ENCODE data around the gene ST8SIA6.

The ST8SIA6 gene

DNA sequence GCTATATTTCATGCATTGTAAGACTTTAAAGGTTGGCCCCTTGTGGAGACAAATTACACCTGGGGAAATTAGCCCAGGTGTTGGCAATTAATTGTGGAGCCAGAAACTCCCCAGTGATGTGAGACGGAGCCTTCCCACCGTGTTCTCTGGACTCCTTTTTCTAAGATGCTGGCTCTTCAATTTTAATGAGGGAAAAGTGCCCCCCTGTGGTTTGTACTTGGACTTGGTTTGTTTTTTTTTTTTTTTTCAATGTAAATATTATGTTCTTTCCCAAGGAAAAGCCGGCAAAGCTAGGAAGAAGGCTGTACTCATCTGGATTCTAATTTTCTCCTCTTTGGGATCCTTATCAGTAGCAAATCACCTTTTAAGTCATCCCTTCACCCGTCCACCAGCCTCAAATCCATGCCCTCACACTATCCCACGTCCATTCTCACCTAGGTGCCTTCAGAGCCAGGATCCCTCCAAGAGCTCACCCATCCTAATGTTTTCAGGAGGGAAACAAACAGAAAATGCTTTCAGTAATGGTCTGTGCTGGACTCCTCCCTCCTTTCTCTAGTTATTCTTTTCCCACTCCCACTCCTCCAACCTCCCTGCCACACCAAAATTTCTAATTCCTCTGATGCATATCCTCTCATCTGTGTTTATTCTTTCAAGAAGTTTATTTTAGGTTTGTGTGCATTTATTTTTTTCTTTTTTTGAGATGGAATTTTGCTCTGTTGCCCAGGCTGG, 20.4 kb upstream of the ST8SIA6 start:
- Histone ChIP-seq H3K4ac (ENCODE audit: low read depth, low read length) (no peak overlapping the region), H4K12ac (ENCODE audit: low read depth, low read length) (no peak overlapping the region), H3K9me3 (ENCODE audit: insufficient read depth, low read depth, low read length) (peaks cover 2% of the 10 kb centered on the region), H2BK12ac (ENCODE audit: low read length) (no peak overlapping the region), H2BK5ac (ENCODE audit: low read depth, low read length, poor library complexity) (no peak overlapping the region), H2AK5ac (ENCODE audit: low read length) (no peak overlapping the region), H3K23ac (ENCODE audit: low read length) (no peak overlapping the region), H4K91ac (ENCODE audit: low read depth, low read length) (no peak overlapping the region), H2AFZ (ENCODE audit: insufficient read depth, low read length, poor library complexity) (no peak overlapping the region), H3K27ac (ENCODE audit: low read depth, low read length) (no peak overlapping the region), H3K36me3 (ENCODE audit: control insufficient read depth in 1 of 2, insufficient read depth in 2 of 2, low read length in 2 of 2) (no peaks in the 10 kb centered on the region), H3K18ac (ENCODE audit: low read length) (no peak overlapping the region), H3K4me1 (ENCODE audit: control insufficient read depth in 1 of 2, insufficient read depth in 2 of 2, low read length in 2 of 2) (no peaks in the 10 kb centered on the region), H3K14ac (ENCODE audit: low read length) (no peak overlapping the region), H3K79me1 (ENCODE audit: low read length) (no peaks in the 10 kb centered on the region), H4K8ac (ENCODE audit: low read depth, low read length) (no peak overlapping the region), H3K79me2 (ENCODE audit: control insufficient read depth, insufficient read depth, low read length, poor library complexity) (no peaks in the 10 kb centered on the region), H3K27me3 (ENCODE audit: insufficient read depth, low read length) (no peaks in the 10 kb centered on the region), H3K4me2 (ENCODE audit: low read length) (no peak overlapping the region), H2BK120ac (ENCODE audit: insufficient read depth, low read length, poor library complexity) (no peak overlapping the region), H3K9ac (ENCODE audit: low read length) (no peak overlapping the region), H3K4me3 (ENCODE audit: low read depth, low read length) (no peak overlapping the region)
- DNase-seq, result no peak
- WGBS (ENCODE audit: extremely low coverage, insufficient coverage, insufficient read length), result no CpG with 5 or more reads among the region's 5 CpGs

DNA sequence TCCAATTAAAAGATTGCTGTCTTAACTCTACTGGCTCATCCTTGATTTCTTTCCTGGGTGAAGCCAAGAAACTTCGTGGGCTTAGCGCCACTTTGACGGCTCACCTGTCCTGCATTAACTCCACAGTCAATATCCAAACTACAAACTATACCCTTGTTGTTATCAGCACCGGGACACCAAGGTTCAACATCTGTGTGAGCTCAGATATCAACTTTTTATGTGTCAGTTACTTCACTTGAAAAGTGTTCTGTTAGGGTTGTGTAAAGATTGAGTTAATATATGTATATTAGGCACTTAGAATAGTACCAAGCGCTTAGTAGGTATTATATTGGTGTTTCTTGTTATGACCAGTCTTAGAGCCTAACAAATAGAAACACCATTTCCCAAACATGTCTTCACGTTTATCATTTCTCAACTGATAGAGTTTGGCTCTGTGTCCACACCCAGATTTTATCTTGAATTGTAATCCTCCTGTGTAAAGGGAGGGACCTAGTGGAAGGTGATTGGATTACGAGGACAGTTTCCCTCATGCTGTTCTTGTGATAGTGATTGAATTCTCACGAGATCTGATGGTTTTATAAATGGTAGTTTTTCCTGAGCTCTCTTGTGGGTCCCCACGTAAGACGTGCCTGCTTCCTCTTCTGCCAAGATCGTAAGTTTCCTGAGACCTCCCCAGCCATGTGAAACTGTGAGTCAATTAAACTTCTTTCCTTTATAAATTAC, 19.0 kb upstream of the ST8SIA6 start:
- Histone ChIP-seq H4K91ac (ENCODE audit: low read depth, low read length) (no peak overlapping the region), H4K12ac (ENCODE audit: low read depth, low read length) (no peak overlapping the region), H3K36me3 (ENCODE audit: control insufficient read depth in 1 of 2, insufficient read depth in 2 of 2, low read length in 2 of 2) (no peaks in the 10 kb centered on the region), H3K27me3 (ENCODE audit: insufficient read depth, low read length) (no peaks in the 10 kb centered on the region), H3K9me3 (ENCODE audit: insufficient read depth, low read depth, low read length) (peaks cover 2% of the 10 kb centered on the region), H3K79me1 (ENCODE audit: low read length) (no peaks in the 10 kb centered on the region), H3K4me1 (ENCODE audit: control insufficient read depth in 1 of 2, insufficient read depth in 2 of 2, low read length in 2 of 2) (no peaks in the 10 kb centered on the region), H2BK5ac (ENCODE audit: low read depth, low read length, poor library complexity) (no peak overlapping the region), H2AK5ac (ENCODE audit: low read length) (no peak overlapping the region), H3K4me3 (ENCODE audit: low read depth, low read length) (no peak overlapping the region), H2AFZ (ENCODE audit: insufficient read depth, low read length, poor library complexity) (no peak overlapping the region), H3K79me2 (ENCODE audit: control insufficient read depth, insufficient read depth, low read length, poor library complexity) (no peaks in the 10 kb centered on the region), H3K4me2 (ENCODE audit: low read length) (no peak overlapping the region), H3K27ac (ENCODE audit: low read depth, low read length) (no peak overlapping the region), H2BK12ac (ENCODE audit: low read length) (no peak overlapping the region), H4K8ac (ENCODE audit: low read depth, low read length) (no peak overlapping the region), H2BK120ac (ENCODE audit: insufficient read depth, low read length, poor library complexity) (no peak overlapping the region), H3K4ac (ENCODE audit: low read depth, low read length) (no peak overlapping the region), H3K18ac (ENCODE audit: low read length) (no peak overlapping the region), H3K23ac (ENCODE audit: low read length) (no peak overlapping the region), H3K9ac (ENCODE audit: low read length) (no peak overlapping the region), H3K14ac (ENCODE audit: low read length) (no peak overlapping the region)
- no peak for DNase-seq
- WGBS (ENCODE audit: extremely low coverage, insufficient coverage, insufficient read length), result no CpG with 5 or more reads among the region's 11 CpGs

DNA sequence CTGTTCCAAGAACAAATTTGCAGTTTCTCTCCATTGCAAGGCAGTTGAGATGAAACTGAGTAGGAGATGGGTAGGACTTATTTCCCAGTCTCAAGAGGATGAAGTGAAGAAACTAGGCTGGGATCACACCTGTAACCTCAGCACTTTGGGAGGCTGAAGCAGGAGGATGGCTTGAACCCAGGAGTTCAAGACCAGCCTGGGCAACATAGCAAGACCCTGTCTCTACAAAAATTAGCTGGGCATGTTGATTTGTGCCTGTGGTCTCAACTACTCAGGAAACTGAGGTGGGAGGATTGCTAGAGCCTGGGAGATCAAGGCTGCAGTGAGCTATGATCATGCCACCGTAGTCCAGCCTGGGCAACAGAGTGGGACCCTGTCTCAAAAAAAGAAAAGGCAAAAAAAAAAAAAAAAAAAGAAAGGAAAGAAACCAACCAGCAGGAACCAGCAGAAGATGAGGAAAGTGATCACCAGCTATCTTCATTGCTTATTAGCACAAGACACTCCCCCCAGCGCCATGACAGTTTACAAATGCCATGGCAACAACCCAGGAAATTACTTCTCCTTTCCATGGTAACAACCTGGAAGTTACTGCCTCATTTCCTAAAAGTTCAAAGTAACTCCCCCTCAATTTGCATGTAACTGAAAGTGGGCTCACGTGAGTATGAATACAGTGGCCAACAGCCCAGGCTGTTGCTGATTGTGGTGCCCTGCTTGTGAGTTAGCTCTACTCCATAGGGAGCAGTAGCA, 18.3 kb upstream of the ST8SIA6 start:
- no peaks in the 10 kb centered on the region for H3K79me2 ChIP-seq (ENCODE audit: control insufficient read depth, insufficient read depth, low read length, poor library complexity)
- H4K8ac ChIP-seq (ENCODE audit: low read depth, low read length), result no peak overlapping the region
- H2AFZ ChIP-seq (ENCODE audit: insufficient read depth, low read length, poor library complexity), result no peak overlapping the region
- no peak overlapping the region for H4K91ac ChIP-seq (ENCODE audit: low read depth, low read length)
- H2BK5ac ChIP-seq (ENCODE audit: low read depth, low read length, poor library complexity), result no peak overlapping the region
- H3K4ac ChIP-seq (ENCODE audit: low read depth, low read length), result no peak overlapping the region
- no CpG with 5 or more reads among the region's 3 CpGs for WGBS (ENCODE audit: extremely low coverage, insufficient coverage, insufficient read length)
- H3K9me3 ChIP-seq (ENCODE audit: insufficient read depth, low read depth, low read length), result peaks cover 2% of the 10 kb centered on the region
- H2AK5ac ChIP-seq (ENCODE audit: low read length), result no peak overlapping the region
- H3K14ac ChIP-seq (ENCODE audit: low read length), result no peak overlapping the region
- DNase-seq, result no peak
- H4K12ac ChIP-seq (ENCODE audit: low read depth, low read length), result no peak overlapping the region
- H3K27ac ChIP-seq (ENCODE audit: low read depth, low read length), result no peak overlapping the region
- H3K23ac ChIP-seq (ENCODE audit: low read length), result no peak overlapping the region
- H3K4me1 ChIP-seq (ENCODE audit: control insufficient read depth in 1 of 2, insufficient read depth in 2 of 2, low read length in 2 of 2), result no peaks in the 10 kb centered on the region
- no peak overlapping the region for H3K4me3 ChIP-seq (ENCODE audit: low read depth, low read length)
- no peak overlapping the region for H3K9ac ChIP-seq (ENCODE audit: low read length)
- H3K36me3 ChIP-seq (ENCODE audit: control insufficient read depth in 1 of 2, insufficient read depth in 2 of 2, low read length in 2 of 2), result no peaks in the 10 kb centered on the region
- H3K18ac ChIP-seq (ENCODE audit: low read length), result no peak overlapping the region
- H3K79me1 ChIP-seq (ENCODE audit: low read length), result no peaks in the 10 kb centered on the region
- no peak overlapping the region for H3K4me2 ChIP-seq (ENCODE audit: low read length)
- H2BK120ac ChIP-seq (ENCODE audit: insufficient read depth, low read length, poor library complexity), result no peak overlapping the region
- H3K27me3 ChIP-seq (ENCODE audit: insufficient read depth, low read length), result no peaks in the 10 kb centered on the region
- no peak overlapping the region for H2BK12ac ChIP-seq (ENCODE audit: low read length)

DNA sequence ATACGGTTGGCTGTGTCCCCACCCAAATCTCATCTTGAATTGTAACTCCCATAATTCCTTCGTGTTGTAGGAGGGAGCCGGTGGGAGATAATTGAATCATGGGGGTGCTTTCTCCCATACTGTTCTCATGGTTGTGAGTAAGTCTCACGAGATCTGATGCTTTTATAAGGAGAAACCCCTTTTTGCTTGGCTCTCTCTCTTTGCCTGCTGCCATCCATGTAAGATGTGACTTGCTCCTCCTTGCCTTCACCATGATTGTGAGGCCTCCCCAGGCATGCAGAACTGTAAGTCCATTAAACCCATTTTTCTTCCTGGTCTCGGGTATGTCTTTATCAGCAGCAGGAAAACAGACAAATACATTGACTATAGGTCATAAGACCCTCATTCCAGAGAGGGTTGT, 15.9 kb upstream of the ST8SIA6 start:
- H3K27ac ChIP-seq (ENCODE audit: low read depth, low read length), result no peak overlapping the region
- no peaks in the 10 kb centered on the region for H3K4me1 ChIP-seq (ENCODE audit: control insufficient read depth in 1 of 2, insufficient read depth in 2 of 2, low read length in 2 of 2)
- WGBS (ENCODE audit: extremely low coverage, insufficient coverage, insufficient read length), result no CpG with 5 or more reads among the region's 5 CpGs
- no peak overlapping the region for H3K23ac ChIP-seq (ENCODE audit: low read length)
- H3K27me3 ChIP-seq (ENCODE audit: insufficient read depth, low read length), result no peaks in the 10 kb centered on the region
- H3K4me3 ChIP-seq (ENCODE audit: low read depth, low read length), result no peak overlapping the region
- no peak overlapping the region for H3K18ac ChIP-seq (ENCODE audit: low read length)
- H3K4ac ChIP-seq (ENCODE audit: low read depth, low read length), result no peak overlapping the region
- no peak overlapping the region for H2AK5ac ChIP-seq (ENCODE audit: low read length)
- H3K4me2 ChIP-seq (ENCODE audit: low read length), result no peak overlapping the region
- no peak overlapping the region for H4K12ac ChIP-seq (ENCODE audit: low read depth, low read length)
- H3K14ac ChIP-seq (ENCODE audit: low read length), result no peak overlapping the region
- no peak overlapping the region for H2AFZ ChIP-seq (ENCODE audit: insufficient read depth, low read length, poor library complexity)
- peaks cover 2% of the 10 kb centered on the region for H3K9me3 ChIP-seq (ENCODE audit: insufficient read depth, low read depth, low read length)
- no peak overlapping the region for H4K8ac ChIP-seq (ENCODE audit: low read depth, low read length)
- H2BK5ac ChIP-seq (ENCODE audit: low read depth, low read length, poor library complexity), result no peak overlapping the region
- H4K91ac ChIP-seq (ENCODE audit: low read depth, low read length), result no peak overlapping the region
- no peak overlapping the region for H2BK120ac ChIP-seq (ENCODE audit: insufficient read depth, low read length, poor library complexity)
- no peaks in the 10 kb centered on the region for H3K79me1 ChIP-seq (ENCODE audit: low read length)
- H3K79me2 ChIP-seq (ENCODE audit: control insufficient read depth, insufficient read depth, low read length, poor library complexity), result no peaks in the 10 kb centered on the region
- H3K36me3 ChIP-seq (ENCODE audit: control insufficient read depth in 1 of 2, insufficient read depth in 2 of 2, low read length in 2 of 2), result no peaks in the 10 kb centered on the region
- H2BK12ac ChIP-seq (ENCODE audit: low read length), result no peak overlapping the region
- no peak overlapping the region for H3K9ac ChIP-seq (ENCODE audit: low read length)
- no peak for DNase-seq
